ENCODE measurements around the gene DSTYK.
"Not testable (repeated sequence)": the region's sequence is repeated elsewhere in the genome, so short reads cannot be mapped to it uniquely, and the experiment has no call there.

Gene DSTYK

GRCh38 chr1:205217418-205217817, 5.9 kb upstream of the DSTYK start:
- H3K4me3 ChIP-seq (ENCODE audit: low read depth, low read length) = no peak overlapping the region

- no peak overlapping the region for H3K4me3 ChIP-seq (ENCODE audit: low read depth, low read length)
Measured at GRCh38 chr1:205216588-205216987, 5.1 kb upstream of the DSTYK start.

GRCh38 chr1:205214756-205215155, 3.3 kb upstream of the DSTYK start:
- no peak overlapping the region for H3K4me3 ChIP-seq (ENCODE audit: low read depth, low read length)

GRCh38 chr1:205211839-205212536, 486 bp upstream of the DSTYK start:
- H3K4me3 ChIP-seq (ENCODE audit: low read depth, low read length) = peak overlapping the region; percentile 21

- H3K4me3 ChIP-seq (ENCODE audit: low read depth, low read length) = peak overlapping the region; percentile 87
Measured at GRCh38 chr1:205210756-205211168, 740 bp downstream of the DSTYK start.

- no peak overlapping the region for H3K4me3 ChIP-seq (ENCODE audit: low read depth, low read length)
Measured at GRCh38 chr1:205208811-205209210, 2.7 kb downstream of the DSTYK start.

GRCh38 chr1:205205055-205205454, 6.4 kb downstream of the DSTYK start:
- no peak overlapping the region for H3K4me3 ChIP-seq (ENCODE audit: low read depth, low read length)

- H3K4me3 ChIP-seq (ENCODE audit: low read depth, low read length) = no peak overlapping the region
Measured at GRCh38 chr1:205204552-205204951, 7.0 kb downstream of the DSTYK start.

- no peak overlapping the region for H3K4me3 ChIP-seq (ENCODE audit: low read depth, low read length)
Measured at GRCh38 chr1:205199931-205200299, 11.6 kb downstream of the DSTYK start.

- H3K4me3 ChIP-seq (ENCODE audit: low read depth, low read length) = no peak overlapping the region
Measured at GRCh38 chr1:205199090-205199930, 12.2 kb downstream of the DSTYK start.

GRCh38 chr1:205192287-205192686, 19.2 kb downstream of the DSTYK start:
- no peak overlapping the region for H3K4me3 ChIP-seq (ENCODE audit: low read depth, low read length)

GRCh38 chr1:205191622-205192021, 19.9 kb downstream of the DSTYK start:
- no peak overlapping the region for H3K4me3 ChIP-seq (ENCODE audit: low read depth, low read length)

- H3K4me3 ChIP-seq (ENCODE audit: low read depth, low read length) = no peak overlapping the region
Measured at GRCh38 chr1:205190845-205191577, 20.5 kb downstream of the DSTYK start.

- no peak overlapping the region for H3K4me3 ChIP-seq (ENCODE audit: low read depth, low read length)
Measured at GRCh38 chr1:205189131-205189530, 22.4 kb downstream of the DSTYK start.

- no peak overlapping the region for H3K4me3 ChIP-seq (ENCODE audit: low read depth, low read length)
Measured at GRCh38 chr1:205188596-205188995, 22.9 kb downstream of the DSTYK start.

GRCh38 chr1:205188098-205188497, 23.4 kb downstream of the DSTYK start:
- no peak overlapping the region for H3K4me3 ChIP-seq (ENCODE audit: low read depth, low read length)

- no peak overlapping the region for H3K4me3 ChIP-seq (ENCODE audit: low read depth, low read length)
Measured at GRCh38 chr1:205187420-205187819, 24.1 kb downstream of the DSTYK start.

GRCh38 chr1:205186191-205186590, 25.3 kb downstream of the DSTYK start:
- no peak overlapping the region for H3K4me3 ChIP-seq (ENCODE audit: low read depth, low read length)

GRCh38 chr1:205183676-205184335, 27.7 kb downstream of the DSTYK start:
- no peak overlapping the region for H3K4me3 ChIP-seq (ENCODE audit: low read depth, low read length)

GRCh38 chr1:205182930-205183329, 28.6 kb downstream of the DSTYK start:
- H3K4me3 ChIP-seq (ENCODE audit: low read depth, low read length) = no peak overlapping the region

- not testable (repeated sequence) for H3K4me3 ChIP-seq (ENCODE audit: low read depth, low read length)
Measured at GRCh38 chr1:205180331-205180730, 31.2 kb downstream of the DSTYK start.
